ENCODE data around the gene EVX2. TPM values are rescaled to one million over a fixed set of nuclear protein-coding genes. Genes with fewer than 3 reads are reported as not detected.

EVX2 gene
- total RNA-seq, 2 donors from 2014 or later, result not detected

DNA sequence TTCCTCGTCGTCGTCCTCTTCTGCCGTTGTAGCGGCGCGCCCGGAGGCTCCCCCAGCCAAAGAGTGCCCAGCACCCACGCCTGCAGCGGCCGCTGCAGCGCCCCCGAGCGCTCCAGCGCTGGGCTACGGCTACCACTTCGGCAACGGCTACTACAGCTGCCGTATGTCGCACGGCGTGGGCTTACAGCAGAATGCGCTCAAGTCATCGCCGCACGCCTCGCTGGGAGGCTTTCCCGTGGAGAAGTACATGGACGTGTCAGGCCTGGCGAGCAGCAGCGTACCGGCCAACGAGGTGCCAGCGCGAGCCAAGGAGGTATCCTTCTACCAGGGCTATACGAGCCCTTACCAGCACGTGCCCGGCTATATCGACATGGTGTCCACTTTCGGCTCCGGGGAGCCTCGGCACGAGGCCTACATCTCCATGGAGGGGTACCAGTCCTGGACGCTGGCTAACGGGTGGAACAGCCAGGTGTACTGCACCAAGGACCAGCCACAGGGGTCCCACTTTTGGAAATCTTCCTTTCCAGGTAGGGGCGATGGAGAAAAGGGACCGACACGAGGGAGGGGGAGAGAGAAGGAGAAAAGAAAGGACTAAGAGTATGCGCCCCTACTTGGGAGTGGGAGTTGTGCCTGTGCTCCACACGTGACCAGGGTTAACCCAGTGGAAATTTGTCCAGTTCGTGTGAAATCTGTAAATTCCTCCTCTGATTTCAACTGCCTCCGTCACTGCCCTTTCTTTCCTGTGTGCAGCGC, 9.6 kb upstream of the EVX2 start:
- DNase-seq (ENCODE audit: low spot score), result no peak
- H3K27ac ChIP-seq, result no peak overlapping the region
- no peaks in the 10 kb centered on the region for H3K36me3 ChIP-seq
- H3K27me3 ChIP-seq, result peaks cover 73 to 85% of the 10 kb centered on the region in 2 donors
- peak overlapping the region in 1 of 2 donors; percentile 33 for H3K4me3 ChIP-seq
- peaks cover 0 to 33% of the 10 kb centered on the region in 2 donors for H3K4me1 ChIP-seq
- no peaks in the 10 kb centered on the region for H3K9me3 ChIP-seq
- TF ChIP-seq, protein P1, sequence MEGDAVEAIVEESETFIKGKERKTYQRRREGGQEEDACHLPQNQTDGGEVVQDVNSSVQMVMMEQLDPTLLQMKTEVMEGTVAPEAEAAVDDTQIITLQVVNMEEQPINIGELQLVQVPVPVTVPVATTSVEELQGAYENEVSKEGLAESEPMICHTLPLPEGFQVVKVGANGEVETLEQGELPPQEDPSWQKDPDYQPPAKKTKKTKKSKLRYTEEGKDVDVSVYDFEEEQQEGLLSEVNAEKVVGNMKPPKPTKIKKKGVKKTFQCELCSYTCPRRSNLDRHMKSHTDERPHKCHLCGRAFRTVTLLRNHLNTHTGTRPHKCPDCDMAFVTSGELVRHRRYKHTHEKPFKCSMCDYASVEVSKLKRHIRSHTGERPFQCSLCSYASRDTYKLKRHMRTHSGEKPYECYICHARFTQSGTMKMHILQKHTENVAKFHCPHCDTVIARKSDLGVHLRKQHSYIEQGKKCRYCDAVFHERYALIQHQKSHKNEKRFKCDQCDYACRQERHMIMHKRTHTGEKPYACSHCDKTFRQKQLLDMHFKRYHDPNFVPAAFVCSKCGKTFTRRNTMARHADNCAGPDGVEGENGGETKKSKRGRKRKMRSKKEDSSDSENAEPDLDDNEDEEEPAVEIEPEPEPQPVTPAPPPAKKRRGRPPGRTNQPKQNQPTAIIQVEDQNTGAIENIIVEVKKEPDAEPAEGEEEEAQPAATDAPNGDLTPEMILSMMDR (IDR thresholded peaks at IDR 0.05), result no peak

DNA sequence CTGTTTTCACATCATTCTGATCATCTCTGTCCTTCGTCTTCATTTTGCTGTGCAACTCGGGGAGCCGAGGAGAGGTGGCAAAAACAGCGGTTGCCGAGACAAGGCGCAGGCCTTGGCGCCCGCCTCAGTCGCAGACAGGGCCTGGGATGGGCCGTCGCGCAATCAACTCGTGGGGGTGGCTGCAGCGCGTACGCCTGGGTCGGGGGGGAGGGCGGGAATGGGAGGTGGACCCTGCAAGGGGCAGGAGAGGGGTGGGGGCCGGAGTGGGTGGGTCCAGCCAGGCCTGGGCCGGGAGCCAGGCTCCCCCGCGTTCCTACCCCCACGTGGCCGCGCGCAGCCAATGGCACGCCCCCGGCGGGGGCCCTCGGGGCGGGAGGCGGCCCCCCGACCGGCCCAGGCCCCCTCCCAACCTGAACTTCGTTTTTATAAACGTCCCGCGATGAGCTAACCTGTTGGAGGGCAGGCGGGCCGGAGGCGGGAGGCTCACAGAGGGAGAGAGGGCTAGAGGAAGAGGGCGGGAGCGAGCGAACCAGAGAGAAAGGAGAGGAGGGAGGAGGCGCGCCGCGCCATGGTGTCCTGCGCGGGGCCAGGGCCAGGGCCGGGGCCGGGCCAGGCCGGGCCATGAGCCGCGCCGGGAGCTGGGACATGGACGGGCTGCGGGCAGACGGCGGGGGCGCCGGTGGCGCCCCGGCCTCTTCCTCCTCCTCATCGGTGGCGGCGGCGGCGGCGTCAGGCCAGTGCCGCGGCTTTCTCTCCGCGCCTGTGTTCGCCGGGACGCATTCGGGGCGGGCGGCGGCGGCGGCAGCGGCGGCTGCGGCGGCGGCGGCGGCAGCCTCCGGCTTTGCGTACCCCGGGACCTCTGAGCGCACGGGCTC, 8.7 kb upstream of the EVX2 start, which contains the start of gene HOXD13:
HOXD13 (plus strand) TSS at position 452 of the 875 bp plus-strand sequence; CDS start at position 622, 170 bp downstream.
- TF ChIP-seq, protein P1 (IDR thresholded peaks at IDR 0.05), result no peak
- DNase-seq (ENCODE audit: low spot score), result no peak
- Histone ChIP-seq H3K4me1 (peaks cover 0 to 32% of the 10 kb centered on the region in 2 donors), H3K4me3 (peak within 1 kb of the TSS in 1 of 2 donors; percentile 33), H3K9me3 (no peaks in the 10 kb centered on the region), H3K27ac (no peak within 1 kb of the TSS), H3K36me3 (no peaks in the 10 kb centered on the region), H3K27me3 (peaks cover 65 to 85% of the 10 kb centered on the region in 2 donors)

DNA sequence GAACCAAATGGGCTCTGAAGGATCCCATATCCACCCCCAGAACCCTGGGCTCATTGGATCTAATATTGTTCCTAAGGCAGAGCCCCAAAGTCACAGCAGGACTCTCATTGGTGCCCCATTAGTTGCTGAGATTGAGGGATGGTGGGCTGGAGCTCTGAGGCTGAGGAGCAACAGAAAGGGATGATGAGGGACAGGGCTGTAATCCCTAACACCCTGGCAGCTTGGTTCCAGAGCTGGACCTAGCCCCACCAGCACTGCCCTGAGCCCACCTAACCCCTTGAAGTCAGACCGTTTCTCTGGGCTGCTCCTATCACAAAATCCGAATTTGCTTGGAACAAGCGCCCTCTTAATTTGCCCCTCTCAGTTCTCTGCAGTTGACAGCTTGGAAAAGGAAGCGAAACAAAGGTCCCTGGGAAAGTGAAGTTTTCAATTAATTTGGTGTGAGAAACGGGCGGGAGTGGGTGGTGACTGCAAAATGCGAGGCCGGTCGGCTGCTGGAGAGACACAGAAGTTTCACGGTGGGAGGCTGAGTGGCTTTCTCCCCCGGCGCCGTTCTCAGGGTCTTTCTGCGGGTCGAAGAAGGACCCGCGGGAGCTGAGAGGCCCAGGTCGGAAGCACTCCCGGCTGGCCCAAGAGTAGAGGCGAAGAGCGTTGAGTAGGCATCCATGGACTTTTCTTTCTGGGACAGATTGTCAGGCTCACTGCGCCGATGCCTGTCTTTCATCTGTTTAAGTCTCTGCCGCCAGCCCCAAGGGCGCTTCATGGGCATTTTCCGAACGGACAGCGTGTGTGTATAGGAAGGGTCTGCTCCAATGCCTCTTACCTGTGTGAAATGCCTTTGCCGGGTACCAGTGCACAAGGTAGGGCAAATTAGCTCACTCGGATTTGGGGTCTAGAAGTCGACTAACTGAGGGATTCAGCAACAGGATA, 7.8 kb upstream of the EVX2 start:
- Histone ChIP-seq H3K27ac (no peak overlapping the region), H3K4me1 (peaks cover 0 to 24% of the 10 kb centered on the region in 2 donors), H3K9me3 (no peaks in the 10 kb centered on the region), H3K27me3 (peaks cover 59 to 85% of the 10 kb centered on the region in 2 donors), H3K36me3 (no peaks in the 10 kb centered on the region), H3K4me3 (no peak overlapping the region)
- TF ChIP-seq, protein P1 (IDR thresholded peaks at IDR 0.05), result no peak
- DNase-seq (ENCODE audit: low spot score), result no peak

DNA sequence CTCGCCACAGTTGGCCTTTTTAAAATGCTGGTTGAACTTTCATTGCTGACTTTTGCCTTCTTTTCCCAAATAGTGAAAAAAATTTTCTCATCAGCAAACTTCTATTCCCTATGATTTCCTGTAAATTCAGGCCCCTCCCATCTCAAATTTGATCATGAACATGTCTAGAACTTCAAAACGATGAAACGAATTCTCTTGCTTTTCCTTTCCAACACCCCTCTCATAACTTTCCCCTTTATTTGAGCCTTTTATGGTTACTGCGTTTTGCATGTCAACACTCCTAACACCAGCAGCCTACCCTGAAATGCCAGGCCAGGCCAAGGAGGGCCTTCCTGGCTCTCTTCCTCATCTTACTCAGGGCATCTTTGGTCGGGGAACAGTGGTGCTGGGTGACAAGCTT, 7.1 kb upstream of the EVX2 start:
- no peak overlapping the region for H3K4me3 ChIP-seq
- H3K27ac ChIP-seq, result no peak overlapping the region
- peaks cover 0 to 29% of the 10 kb centered on the region in 2 donors for H3K4me1 ChIP-seq
- DNase-seq (ENCODE audit: low spot score), result no peak
- TF ChIP-seq, protein P1 (IDR thresholded peaks at IDR 0.05), result no peak
- peaks cover 64 to 86% of the 10 kb centered on the region in 2 donors for H3K27me3 ChIP-seq
- H3K9me3 ChIP-seq, result no peaks in the 10 kb centered on the region
- no peaks in the 10 kb centered on the region for H3K36me3 ChIP-seq

DNA sequence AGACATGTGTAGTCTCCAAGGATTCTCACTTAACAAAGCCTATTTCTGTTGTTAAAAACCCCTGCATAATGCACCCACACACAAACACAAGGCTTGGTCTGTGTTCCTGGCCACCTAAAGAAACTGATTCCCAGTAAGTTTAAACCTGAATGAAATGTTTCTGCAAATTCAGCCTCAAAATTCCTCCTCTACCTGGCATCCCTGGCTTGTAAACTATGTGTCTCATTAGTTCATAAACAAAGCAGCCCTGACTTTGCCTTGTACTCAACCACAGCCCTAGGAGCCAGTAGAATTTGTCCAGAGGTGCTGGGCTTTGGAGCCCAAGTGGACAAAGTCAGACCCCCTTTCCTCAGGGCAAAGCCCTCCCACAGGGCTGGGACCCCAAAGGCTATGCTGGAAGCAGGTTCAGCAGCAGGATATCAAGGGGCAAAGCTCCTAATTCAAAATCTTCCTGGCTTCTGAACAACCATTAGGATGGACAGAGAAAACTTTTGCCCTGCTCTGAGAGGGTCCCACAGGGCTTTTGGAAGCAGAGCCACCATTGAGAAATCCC, 6.2 kb upstream of the EVX2 start:
- Histone ChIP-seq H3K4me1 (peaks cover 0 to 39% of the 10 kb centered on the region in 2 donors), H3K4me3 (no peak overlapping the region), H3K27ac (no peak overlapping the region), H3K27me3 (peaks cover 66 to 87% of the 10 kb centered on the region in 2 donors), H3K36me3 (no peaks in the 10 kb centered on the region), H3K9me3 (no peaks in the 10 kb centered on the region)
- TF ChIP-seq, protein P1 (IDR thresholded peaks at IDR 0.05), result no peak
- DNase-seq (ENCODE audit: low spot score), result no peak

Measured in right atrium auricular region (tissue), 2 donors.